GM23248 (cell line): ENCODE measurements around the gene RAMP1.

ENCODE experiments used
- EZH2 ChIP-seq: fragments of 200-600 bp; sonication (generic); IDR thresholded peaks from 2 replicates; pipeline ENCODE4 v1.6.1; 2018; ENCODE audit warnings: antibody characterized with exemption, mild to moderate bottlenecking; ENCODE audit not compliant: insufficient read depth, poor library complexity, severe bottlenecking
- EZH2phosphoT487 ChIP-seq: fragments of 200-600 bp; sonication (generic); IDR thresholded peaks from 2 replicates; pipeline ENCODE4 v1.6.1; 2018; ENCODE audit warnings: antibody characterized with exemption, moderate library complexity, mild to moderate bottlenecking, low read depth; ENCODE audit not compliant: insufficient read depth

DNA sequence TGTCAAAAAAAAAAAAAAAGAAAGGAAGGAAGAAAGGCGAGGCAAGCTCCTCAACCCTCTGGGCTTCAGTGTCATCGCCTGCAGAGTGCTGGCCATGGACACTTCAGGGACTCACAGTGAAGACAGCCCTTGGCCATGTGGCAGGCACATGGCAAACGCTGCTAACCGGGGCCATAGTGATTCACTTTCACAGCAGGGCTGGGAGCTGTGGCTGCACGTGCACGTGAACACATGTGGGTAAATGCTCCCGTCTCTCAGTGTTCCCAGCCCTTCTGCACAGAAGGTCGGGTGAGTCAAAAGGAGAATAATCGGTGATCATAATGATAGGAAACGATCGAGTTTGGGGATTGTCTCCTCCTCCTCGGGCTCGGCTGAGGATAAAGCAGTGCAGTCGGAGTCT, 61.2 kb downstream of the RAMP1 start:
- TF ChIP-seq EZH2 (no peak), EZH2phosphoT487 (no peak)
